Mucosa of descending colon (tissue), 3 donors: ENCODE measurements around the gene AP2M1. TPM values are rescaled to one million over a fixed set of nuclear protein-coding genes. Genes with fewer than 3 reads are reported as not detected.

Source experiments
- ATAC-seq: fragments of 200-7000 bp; cut with Tn5 transposase; one replicate; pipeline ENCODE4 v1.9.1; 2020; ENCODE audit warnings: mild to moderate bottlenecking, moderate library complexity
- DNase-seq, 3 donors: peaks; one replicate each; pipeline ENCODE4 v3.0.0-alpha.2; 2020
- H3K36me3 ChIP-seq: fragments of 200-600 bp; one replicate; pipeline ENCODE4 v1.8.0; 2021; ENCODE audit warnings: low read depth, mild to moderate bottlenecking
- H3K4me1 ChIP-seq: fragments of 200-600 bp; one replicate; pipeline ENCODE4 v1.8.0; 2021; ENCODE audit warnings: low read depth, mild to moderate bottlenecking
- H3K4me3 ChIP-seq: fragments of 200-600 bp; one replicate; pipeline ENCODE4 v1.8.0; 2021; ENCODE audit warnings: mild to moderate bottlenecking
- H3K9me3 ChIP-seq: fragments of 200-600 bp; one replicate; pipeline ENCODE4 v1.8.0; 2021; ENCODE audit warnings: mild to moderate bottlenecking
- intact Hi-C, 2 donors: fragments of 100-400 bp; cut with DNase I in 1 of 2; cut with micrococcal nuclease in 1 of 2; formaldehyde crosslinking; loops; one replicate each; pipeline versions ENCODE4 v1.11.0 to v1.11.1; 2022; cut with DNase I, micrococcal nuclease
- total RNA-seq, 3 donors: library from RNA; stranded (reverse); fragmentation: NEBNext Ultra II Directional in 2 of 3; extraction: Animal tissue kit (Norgen Biotek cat#: 25700) in 2 of 3; gene quantifications; one replicate each; pipeline versions ENCODE4 v1.2.1 to v1.2.4, GENCODE V29; 2021 to 2023
- TF ChIP-seq, protein P1 (sequence below): fragments of 200-600 bp; IDR thresholded peaks from one replicate; pipeline ENCODE4 v1.8.0; 2022; ENCODE audit warnings: antibody characterized with exemption, mild to moderate bottlenecking
- donor health status: DM: no; HTN: no; CAD: no; lungs with moderate emphysema.
- donor health status: DM: no; HTN: no; CAD: no.
- donor health status: DM: no; HTN: yes; CAD: no.

The AP2M1 gene
- total RNA-seq, 3 donors from 2014 or later, result 215 to 297 (median 227) TPM

DNA sequence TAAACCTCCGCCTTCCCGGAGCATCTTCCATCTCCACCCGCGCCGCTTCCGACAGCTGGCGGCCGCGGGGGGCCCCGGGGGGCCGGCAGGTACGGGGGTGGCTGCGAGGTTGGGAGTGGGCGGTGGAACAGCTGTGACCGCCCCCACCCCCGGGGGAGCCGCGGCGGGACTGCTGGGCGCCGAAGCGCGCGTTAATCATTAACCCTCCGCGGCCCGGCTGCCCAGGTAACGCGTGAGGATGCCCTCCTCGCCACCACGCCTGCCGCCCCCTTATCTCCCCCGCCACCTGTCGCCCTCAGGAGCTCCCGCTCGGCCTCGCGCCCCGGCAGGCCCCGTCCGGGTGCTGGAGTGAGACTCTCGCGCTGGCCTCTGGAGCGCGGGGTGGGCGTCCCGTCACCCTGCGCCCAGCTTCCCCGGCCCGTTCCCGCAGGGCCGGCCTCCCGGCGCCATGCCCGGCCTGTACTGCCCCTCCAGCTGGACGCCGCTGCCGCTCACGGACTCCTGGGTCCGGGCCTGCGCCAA is 55.5 kb downstream of the AP2M1 start:
- Histone ChIP-seq H3K9me3 (no peaks in the 10 kb centered on the region), H3K4me3 (no peak overlapping the region), H3K4me1 (peaks cover 24% of the 10 kb centered on the region), H3K36me3 (no peaks in the 10 kb centered on the region)
- ATAC-seq, result peak; percentile 30
- intact Hi-C loops, result no loop called here
- TF ChIP-seq, protein P1, sequence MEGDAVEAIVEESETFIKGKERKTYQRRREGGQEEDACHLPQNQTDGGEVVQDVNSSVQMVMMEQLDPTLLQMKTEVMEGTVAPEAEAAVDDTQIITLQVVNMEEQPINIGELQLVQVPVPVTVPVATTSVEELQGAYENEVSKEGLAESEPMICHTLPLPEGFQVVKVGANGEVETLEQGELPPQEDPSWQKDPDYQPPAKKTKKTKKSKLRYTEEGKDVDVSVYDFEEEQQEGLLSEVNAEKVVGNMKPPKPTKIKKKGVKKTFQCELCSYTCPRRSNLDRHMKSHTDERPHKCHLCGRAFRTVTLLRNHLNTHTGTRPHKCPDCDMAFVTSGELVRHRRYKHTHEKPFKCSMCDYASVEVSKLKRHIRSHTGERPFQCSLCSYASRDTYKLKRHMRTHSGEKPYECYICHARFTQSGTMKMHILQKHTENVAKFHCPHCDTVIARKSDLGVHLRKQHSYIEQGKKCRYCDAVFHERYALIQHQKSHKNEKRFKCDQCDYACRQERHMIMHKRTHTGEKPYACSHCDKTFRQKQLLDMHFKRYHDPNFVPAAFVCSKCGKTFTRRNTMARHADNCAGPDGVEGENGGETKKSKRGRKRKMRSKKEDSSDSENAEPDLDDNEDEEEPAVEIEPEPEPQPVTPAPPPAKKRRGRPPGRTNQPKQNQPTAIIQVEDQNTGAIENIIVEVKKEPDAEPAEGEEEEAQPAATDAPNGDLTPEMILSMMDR, result no peak
- DNase-seq, result no peak

DNA sequence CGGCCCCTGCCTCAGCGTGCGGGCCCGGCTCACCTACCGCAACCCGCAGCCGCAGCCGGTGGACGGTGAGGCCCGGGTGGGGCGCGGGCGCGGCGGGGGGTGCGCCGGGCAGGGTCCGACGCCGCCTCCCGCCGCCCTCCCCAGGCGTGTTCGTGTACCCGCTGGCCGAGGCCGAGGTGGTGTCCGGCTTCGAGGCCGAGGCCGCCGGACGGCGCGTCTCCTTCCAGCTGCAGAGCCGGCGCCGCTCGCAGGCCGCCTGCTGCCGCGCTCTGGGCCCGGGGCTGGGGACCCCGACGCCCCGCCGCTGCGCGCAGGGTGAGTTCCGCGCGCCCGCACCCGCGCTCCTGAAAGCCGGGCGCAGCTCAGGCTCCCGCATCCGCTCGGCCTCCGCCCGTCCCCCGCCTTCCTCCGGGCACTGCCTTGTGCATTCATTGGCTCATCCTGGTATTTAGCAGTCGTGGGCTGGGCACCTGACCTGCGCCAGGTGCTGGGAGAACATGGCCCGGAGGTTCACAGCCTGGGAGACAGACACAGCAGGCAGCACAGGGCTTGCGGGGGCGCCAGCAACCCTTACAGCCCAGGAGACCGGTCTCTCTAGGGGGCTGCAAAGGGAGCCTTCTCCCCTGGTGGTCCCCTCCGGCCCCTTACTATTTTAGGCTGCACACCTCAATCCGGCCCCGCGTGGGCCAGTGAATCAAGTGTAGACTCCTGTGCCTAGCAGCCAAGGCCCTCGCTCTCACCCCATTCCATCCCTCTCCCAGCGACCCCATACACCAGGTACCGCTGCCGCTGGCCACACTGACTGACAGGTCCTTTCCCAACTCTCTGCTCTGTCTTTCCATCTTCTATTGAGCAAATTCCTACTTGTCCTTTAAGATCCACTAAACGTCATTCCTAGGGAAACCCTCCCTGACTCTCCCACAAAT is 56.2 kb downstream of the AP2M1 start:
- no peaks in the 10 kb centered on the region for H3K9me3 ChIP-seq
- H3K4me1 ChIP-seq, result peaks cover 24% of the 10 kb centered on the region
- intact Hi-C loops, result no loop called here
- H3K4me3 ChIP-seq, result no peak overlapping the region
- no peaks in the 10 kb centered on the region for H3K36me3 ChIP-seq
- ATAC-seq (peak; percentile 62), DNase-seq (peak in 2 of 3 donors; percentile 30 to 50)
- TF ChIP-seq, protein P1, result no peak

DNA sequence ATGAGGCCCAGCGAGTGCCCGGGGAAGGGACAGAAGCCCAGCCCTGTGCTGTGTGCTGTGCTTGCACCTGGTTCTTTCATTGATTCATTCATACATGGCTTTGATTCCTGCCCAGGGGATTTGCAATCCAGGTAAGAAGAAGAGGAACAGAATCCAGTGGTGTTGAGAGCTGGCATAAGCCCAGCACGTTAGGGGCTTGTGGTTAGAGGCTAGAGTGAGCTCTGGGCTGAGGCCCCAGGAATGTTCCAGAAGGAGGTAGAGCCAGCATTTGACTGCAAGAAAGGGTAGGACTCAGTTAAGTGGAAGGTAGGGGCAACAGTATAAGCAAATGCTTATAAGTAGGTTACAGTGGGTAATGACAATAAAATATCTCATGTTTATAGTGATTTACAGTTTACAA is 57.0 kb downstream of the AP2M1 start:
- no peak overlapping the region for H3K4me3 ChIP-seq
- H3K9me3 ChIP-seq, result no peaks in the 10 kb centered on the region
- H3K4me1 ChIP-seq, result peaks cover 24% of the 10 kb centered on the region
- no peaks in the 10 kb centered on the region for H3K36me3 ChIP-seq
- TF ChIP-seq, protein P1, result no peak
- DNase-seq (no peak), ATAC-seq (no peak)
- intact Hi-C loops, result no loop called here

DNA sequence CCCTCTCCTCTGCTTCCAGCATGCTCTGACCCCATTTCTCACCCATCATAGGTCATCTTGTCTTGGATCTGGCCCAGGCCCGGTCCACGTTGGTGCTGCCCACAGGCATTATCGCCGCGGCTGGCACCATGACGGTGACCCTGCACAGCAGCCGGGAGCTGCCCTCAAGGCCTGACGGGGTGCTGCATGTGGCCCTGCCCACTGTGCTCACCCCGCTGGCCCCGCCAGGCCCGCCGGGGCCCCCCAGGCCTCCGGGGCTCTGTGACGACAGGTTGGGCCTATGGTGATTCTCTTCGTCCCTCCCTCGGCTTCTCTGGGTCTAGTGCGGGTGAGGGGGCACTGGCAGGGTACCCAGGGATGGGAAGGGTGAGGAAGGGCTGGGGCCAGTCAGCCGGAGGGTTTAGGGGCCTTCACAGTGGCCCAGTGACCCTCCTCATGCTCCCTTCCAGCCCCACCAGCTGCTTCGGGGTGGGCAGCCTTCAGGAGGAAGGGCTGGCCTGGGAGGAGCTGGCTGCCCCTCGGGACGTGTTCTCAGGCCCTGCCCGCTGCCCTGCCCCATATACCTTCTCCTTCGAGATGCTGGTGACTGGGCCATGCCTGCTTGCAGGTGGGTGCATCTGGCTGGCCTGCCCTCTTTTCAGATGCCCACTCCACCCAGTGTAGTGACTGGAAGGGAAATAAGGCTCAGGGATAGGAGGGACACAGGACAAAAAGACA is 58.6 kb downstream of the AP2M1 start:
- intact Hi-C loops, result no loop called here
- TF ChIP-seq, protein P1, result no peak
- no peaks in the 10 kb centered on the region for H3K36me3 ChIP-seq
- DNase-seq (no peak), ATAC-seq (no peak)
- no peaks in the 10 kb centered on the region for H3K9me3 ChIP-seq
- peaks cover 24% of the 10 kb centered on the region for H3K4me1 ChIP-seq
- no peak overlapping the region for H3K4me3 ChIP-seq

Other genes with a start within 250 kb of the AP2M1 start
- 10 to 100 TPM; 34.4 to 45.7 (median 39.4) TPM for gene ABCC5, start 157.0 kb upstream of the AP2M1 start, total RNA-seq
- gene HTR3D, start 143.1 kb upstream of the AP2M1 start, total RNA-seq, result not detected
- under 1 TPM in 2 of 3 donors, not detected in 1; 0.17 to 0.41 TPM for gene HTR3C, start 121.8 kb upstream of the AP2M1 start, total RNA-seq
- gene HTR3E, start 77.8 kb upstream of the AP2M1 start, total RNA-seq, result under 1 TPM; 0.16 to 0.70 (median 0.35) TPM
- gene EIF2B5, start 39.5 kb upstream of the AP2M1 start, total RNA-seq, result 10 to 100 TPM; 41.4 to 48.6 (median 47.0) TPM
- 100 to 1,000 TPM in 1 of 3 donors, 10 to 100 TPM in 2; 63.3 to 104 (median 69.1) TPM for gene DVL3, start 19.5 kb upstream of the AP2M1 start, total RNA-seq
- 10 to 100 TPM; 60.7 to 79.7 (median 72.3) TPM for gene ABCF3, start 11.3 kb downstream of the AP2M1 start, total RNA-seq
- gene VWA5B2, start 54.7 kb downstream of the AP2M1 start, total RNA-seq, result 1 to 10 TPM in 2 of 3 donors, under 1 TPM in 1; 0.60 to 2.9 (median 2.6) TPM
- 10 to 100 TPM; 30.8 to 39.9 (median 34.5) TPM for gene ALG3, start 74.1 kb downstream of the AP2M1 start, total RNA-seq
- gene EEF1AKMT4, start 74.8 kb downstream of the AP2M1 start, total RNA-seq, result 1 to 10 TPM; 2.8 to 5.0 (median 3.2) TPM
- under 1 TPM in 1 of 3 donors, not detected in 2; 0.95 TPM for gene CAMK2N2, start 86.7 kb downstream of the AP2M1 start, total RNA-seq
- gene ECE2, start 101.2 kb downstream of the AP2M1 start, total RNA-seq, result 1 to 10 TPM in 1 of 3 donors, under 1 TPM in 1, not detected in 1; 0.19 to 2.2 TPM
- gene PSMD2, start 124.4 kb downstream of the AP2M1 start, total RNA-seq, result 100 to 1,000 TPM; 160 to 223 (median 176) TPM
- 100 to 1,000 TPM; 256 to 305 (median 267) TPM for gene EIF4G1, start 139.8 kb downstream of the AP2M1 start, total RNA-seq
- 10 to 100 TPM; 14.1 to 29.8 (median 16.4) TPM for gene FAM131A, start 162.7 kb downstream of the AP2M1 start, total RNA-seq
- 100 to 1,000 TPM in 1 of 3 donors, 10 to 100 TPM in 2; 31.1 to 105 (median 72.0) TPM for gene CLCN2, start 186.8 kb downstream of the AP2M1 start, total RNA-seq
- gene POLR2H, start 186.9 kb downstream of the AP2M1 start, total RNA-seq, result 100 to 1,000 TPM in 1 of 3 donors, 10 to 100 TPM in 2; 87.8 to 126 (median 90.1) TPM
- gene THPO, start 203.4 kb downstream of the AP2M1 start, total RNA-seq, result under 1 TPM in 2 of 3 donors, not detected in 1; 0.14 to 0.63 TPM
- gene CHRD, start 205.2 kb downstream of the AP2M1 start, total RNA-seq, result 1 to 10 TPM; 1.1 to 8.7 (median 2.8) TPM